Fibroblast of skin of right biceps (primary cell): ENCODE data around the gene HLA-DQA2.
A peak's percentile ranks its signal among the peaks of the same experiment; 100 is the strongest.
"Not testable (repeated sequence)": the region's sequence is repeated elsewhere in the genome, so short reads cannot be mapped to it uniquely, and the experiment has no call there.

Source experiments
- DNase-seq: peaks from one replicate; pipeline ENCODE4 v3.0.0-alpha.2; 2013

The HLA-DQA2 gene

DNA sequence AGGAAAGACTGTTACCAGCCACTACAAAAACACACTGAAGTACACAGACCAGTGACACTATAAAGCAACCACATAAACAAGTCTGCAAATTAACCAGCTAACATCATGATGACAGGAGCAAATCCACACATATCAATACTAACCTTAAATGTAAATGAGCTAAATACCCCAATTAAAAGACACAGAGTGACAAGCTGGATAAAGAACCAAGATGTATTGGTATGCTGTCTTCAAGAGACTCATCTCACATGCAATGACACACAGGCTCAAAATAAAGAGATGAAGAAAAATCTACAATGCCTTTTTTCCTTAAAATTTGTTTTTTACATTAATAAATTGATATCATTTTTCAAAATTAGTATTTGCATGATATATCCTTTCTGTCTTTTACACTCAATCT lies 41.7 kb downstream of the HLA-DQA2 start:
- DNase-seq, result not testable (repeated sequence)

DNA sequence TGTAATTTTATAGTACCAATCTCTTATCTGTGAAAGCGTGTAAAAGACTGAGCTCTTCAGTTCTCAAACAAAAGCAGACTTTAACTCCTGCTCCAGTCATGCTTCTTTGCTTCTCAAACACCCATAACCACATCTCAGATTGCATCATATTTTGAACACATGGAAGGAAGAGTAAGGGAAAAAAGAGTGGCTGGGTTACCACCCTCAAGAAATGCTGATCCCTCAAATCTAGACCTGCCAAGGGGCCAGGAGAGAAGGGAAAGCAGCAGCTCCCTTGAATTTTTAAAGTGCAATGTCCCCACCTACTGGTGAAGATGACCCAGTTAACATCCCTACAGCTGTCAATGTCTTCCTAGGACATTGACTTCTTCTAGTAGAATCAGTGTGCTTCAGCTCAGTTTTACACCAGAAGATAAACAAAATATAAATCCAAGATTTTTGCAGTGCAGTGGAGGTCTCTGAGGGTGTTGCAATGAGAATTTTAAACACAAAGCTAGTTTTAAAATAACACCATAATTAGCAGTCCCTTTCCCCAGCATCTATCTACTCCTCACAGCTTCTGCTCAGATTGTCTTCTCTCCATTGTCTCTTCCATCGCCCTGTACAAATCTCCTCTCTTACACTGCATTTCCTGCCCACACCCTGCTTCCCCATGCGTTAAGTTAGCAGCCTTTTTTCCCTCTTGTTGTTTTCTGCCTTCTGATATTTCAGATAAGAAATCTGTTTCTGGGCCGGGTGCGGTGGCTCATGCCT lies 44.8 kb downstream of the HLA-DQA2 start:
- peak; percentile 51 for DNase-seq

DNA sequence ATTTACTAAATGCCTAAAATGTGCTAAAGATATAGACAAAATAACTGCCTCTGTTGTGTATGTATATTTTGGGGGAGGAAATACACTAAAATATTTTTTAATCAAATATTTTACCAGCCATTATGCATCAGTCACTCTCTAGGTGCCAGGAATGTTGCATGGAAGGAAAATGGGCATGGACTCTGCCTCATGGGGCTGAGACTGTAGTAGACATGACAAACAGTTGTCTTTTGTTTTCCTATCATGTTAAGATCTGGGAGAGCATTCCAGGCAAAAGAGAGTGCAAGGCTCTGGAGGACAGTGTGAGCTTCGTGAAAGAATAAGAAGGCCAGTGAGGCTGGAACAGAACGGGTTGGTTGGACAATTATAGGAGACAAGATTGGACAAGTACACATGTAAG lies 49.1 kb downstream of the HLA-DQA2 start:
- no peak for DNase-seq

DNA sequence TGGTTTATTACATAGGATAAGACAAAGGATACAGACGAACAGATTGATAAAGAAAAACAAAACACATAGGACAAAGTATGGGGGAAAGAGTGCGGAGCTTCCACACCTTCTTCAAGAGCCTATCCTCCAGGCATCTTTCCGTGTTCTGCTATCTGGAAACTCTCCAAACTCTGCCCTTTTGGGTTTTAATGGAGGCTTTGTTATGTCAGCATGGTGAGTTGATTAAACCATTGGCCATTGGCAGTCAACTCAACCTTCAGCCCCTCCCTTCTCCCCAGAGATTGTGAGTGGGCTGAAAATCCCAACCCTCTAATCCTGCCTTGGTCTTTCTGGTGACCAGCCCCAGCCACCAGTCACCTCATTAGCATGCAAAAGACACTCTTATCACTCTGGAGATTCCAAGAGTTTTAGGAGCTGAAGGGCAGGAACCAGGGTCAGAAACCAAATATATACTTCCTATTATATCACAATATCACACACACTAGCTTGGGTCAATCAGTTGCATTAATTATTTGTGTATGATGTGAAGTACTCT lies 51.8 kb downstream of the HLA-DQA2 start:
- no peak for DNase-seq

DNA sequence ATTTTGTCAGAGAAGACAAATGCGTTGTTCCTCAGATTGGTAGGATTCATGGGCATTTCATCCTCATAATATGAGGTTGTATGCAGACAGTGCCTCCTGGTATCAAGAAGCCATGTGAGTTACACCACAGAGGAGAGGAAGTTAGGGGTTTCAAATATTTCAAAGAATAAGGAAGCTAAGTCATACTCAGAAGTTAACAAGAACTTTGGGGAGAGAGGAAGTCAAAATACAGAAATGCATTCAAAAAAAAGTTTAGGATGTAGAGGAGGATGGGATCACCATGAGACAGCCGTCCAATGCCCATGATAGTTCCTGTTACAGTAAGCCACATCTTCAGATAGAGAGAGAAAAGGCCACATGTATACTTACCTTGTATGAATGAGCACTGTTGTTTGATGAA lies 53.3 kb downstream of the HLA-DQA2 start:
- DNase-seq, result no peak
